Astrocyte of the cerebellum (primary cell): ENCODE data around the gene GJD4.

Source experiments
- DNase-seq: peaks from one replicate; pipeline ENCODE4 v3.0.0-alpha.2; 2011; ENCODE audit warnings: low read depth
- H3K4me3 ChIP-seq: 2 replicates; pipeline ENCODE4 v1.5.1; 2011; ENCODE audit warnings: mild to moderate bottlenecking, low read depth, low read length, moderate library complexity
- in situ Hi-C: cut with HindIII; loops from 2 replicates; pipeline ENCODE4 v1.10.0; 2017; ENCODE audit warnings: low sequenced_read_pairs
- TF ChIP-seq, protein P1 (sequence below): IDR thresholded peaks from 2 replicates; pipeline ENCODE4 v1.5.1; 2012; ENCODE audit warnings: low read length, low read depth, moderate library complexity, mild to moderate bottlenecking; ENCODE audit errors: missing control alignments

GJD4 gene

DNA sequence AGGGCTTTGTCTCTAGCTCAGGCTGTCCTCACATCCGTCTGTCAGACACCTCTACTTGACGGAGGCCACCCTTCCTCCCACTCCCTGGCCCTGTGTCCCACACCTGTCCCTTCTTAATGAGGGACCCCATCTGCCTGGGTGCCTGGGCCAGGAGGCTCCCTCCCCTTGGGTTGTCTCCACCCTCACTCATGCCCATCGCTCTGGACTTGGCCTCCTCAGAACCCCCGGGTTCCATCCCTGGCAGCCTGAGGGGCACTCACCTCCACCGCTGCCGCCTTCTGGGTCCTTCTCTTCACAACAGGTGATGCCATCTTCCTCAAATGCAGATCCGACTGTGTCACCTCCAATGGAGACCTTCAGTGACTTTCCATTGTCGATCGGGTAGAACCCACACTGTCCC lies 20.2 kb upstream of the GJD4 start:
- no peak for DNase-seq
- H3K4me3 ChIP-seq: no peak overlapping the region
- in situ Hi-C loops: no loop called here
- TF ChIP-seq, protein P1, sequence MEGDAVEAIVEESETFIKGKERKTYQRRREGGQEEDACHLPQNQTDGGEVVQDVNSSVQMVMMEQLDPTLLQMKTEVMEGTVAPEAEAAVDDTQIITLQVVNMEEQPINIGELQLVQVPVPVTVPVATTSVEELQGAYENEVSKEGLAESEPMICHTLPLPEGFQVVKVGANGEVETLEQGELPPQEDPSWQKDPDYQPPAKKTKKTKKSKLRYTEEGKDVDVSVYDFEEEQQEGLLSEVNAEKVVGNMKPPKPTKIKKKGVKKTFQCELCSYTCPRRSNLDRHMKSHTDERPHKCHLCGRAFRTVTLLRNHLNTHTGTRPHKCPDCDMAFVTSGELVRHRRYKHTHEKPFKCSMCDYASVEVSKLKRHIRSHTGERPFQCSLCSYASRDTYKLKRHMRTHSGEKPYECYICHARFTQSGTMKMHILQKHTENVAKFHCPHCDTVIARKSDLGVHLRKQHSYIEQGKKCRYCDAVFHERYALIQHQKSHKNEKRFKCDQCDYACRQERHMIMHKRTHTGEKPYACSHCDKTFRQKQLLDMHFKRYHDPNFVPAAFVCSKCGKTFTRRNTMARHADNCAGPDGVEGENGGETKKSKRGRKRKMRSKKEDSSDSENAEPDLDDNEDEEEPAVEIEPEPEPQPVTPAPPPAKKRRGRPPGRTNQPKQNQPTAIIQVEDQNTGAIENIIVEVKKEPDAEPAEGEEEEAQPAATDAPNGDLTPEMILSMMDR: no peak

DNA sequence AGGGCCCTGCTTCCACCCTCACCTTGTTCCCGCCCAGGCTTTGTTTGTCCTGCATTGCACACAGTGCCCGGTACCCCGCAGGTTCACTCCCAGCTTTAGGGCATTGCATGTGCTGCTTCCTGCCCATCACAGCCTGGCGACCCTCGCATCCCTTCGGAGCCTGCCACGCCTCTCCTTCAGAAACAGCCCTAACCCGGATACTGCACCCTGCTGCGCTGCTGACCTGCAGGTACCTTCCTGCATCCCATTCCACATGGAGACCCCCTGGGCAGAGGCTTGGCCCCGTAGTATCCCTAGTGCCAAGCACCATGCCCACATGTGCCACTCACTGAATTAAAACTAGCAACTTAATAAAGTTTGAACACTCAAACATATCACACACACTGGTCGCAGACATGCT lies 19.8 kb upstream of the GJD4 start:
- TF ChIP-seq, protein P1: no peak
- no peak for DNase-seq
- in situ Hi-C loops: no loop called here
- H3K4me3 ChIP-seq: no peak overlapping the region

DNA sequence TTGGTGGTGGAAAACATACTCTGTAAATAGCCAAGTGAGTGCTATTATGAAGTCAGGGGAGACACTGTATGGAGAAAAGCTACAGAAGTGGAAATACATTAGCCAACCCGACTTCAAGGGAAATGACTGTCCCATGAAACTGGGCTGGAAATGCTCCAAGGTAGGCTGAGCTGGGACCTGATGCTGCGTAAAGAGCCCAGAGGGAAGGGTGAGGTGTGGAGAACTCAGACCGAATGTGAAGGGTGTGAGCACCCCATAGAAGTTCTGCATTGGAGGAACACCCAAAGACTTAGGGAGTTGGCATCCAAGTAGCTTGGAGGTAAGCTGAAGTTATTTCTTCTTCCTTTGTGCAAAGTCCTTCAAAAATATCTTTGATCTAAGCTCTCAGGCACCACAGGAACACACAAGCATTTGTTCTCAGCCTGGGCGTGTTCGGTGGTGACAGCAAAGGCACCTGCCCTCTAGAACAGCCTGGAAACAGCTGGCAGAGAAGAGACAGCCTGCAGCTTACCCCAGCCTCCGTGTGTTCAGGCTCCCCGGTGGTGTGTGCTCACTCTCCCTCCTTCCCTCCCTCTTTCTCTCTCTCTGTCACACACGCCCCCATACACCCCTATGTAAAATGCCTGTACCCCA lies 19.1 kb upstream of the GJD4 start:
- no peak for DNase-seq
- TF ChIP-seq, protein P1: no peak
- in situ Hi-C loops: no loop called here
- H3K4me3 ChIP-seq: no peak overlapping the region

DNA sequence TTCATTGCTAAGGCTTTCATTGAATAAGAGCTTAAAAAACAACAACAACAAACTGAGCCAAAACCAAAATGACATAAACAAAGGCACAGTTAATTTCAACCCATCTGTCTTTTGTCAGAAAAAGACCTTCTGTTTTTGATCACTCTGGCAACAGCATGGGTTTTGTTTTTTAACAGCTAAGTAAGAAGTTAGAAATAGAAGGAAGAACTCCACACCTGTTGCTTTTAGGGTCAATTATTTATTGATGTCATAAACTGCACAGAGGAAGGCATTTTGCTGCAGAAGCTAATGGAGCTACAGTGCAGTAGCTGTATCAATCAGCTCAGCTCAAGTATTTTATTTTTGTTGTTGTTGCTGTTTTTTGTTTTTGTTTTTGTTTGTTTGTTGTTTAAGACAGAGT lies 16.3 kb upstream of the GJD4 start:
- TF ChIP-seq, protein P1: no peak
- no peak overlapping the region for H3K4me3 ChIP-seq
- in situ Hi-C loops: no loop called here
- no peak for DNase-seq

DNA sequence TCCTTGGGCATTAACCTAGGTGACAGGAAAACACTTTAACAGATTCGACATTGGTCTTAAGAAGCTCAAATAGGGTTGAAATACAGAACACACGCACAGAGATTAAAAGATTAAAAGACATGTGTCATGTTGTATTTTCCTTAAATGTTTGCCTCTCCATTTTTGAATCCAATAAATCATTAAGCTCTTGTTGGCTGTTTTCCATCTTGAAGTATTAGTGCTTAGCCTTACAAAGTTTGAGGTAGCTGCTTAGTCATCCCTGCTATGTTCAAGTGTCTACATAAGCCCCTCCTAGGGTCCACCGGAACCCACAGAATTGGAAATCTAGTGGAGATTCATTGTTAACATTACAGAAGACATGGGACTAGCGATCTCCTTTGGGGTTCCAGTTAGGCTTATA lies 12.7 kb upstream of the GJD4 start:
- no peak overlapping the region for H3K4me3 ChIP-seq
- TF ChIP-seq, protein P1: no peak
- in situ Hi-C loops: no loop called here
- no peak for DNase-seq

DNA sequence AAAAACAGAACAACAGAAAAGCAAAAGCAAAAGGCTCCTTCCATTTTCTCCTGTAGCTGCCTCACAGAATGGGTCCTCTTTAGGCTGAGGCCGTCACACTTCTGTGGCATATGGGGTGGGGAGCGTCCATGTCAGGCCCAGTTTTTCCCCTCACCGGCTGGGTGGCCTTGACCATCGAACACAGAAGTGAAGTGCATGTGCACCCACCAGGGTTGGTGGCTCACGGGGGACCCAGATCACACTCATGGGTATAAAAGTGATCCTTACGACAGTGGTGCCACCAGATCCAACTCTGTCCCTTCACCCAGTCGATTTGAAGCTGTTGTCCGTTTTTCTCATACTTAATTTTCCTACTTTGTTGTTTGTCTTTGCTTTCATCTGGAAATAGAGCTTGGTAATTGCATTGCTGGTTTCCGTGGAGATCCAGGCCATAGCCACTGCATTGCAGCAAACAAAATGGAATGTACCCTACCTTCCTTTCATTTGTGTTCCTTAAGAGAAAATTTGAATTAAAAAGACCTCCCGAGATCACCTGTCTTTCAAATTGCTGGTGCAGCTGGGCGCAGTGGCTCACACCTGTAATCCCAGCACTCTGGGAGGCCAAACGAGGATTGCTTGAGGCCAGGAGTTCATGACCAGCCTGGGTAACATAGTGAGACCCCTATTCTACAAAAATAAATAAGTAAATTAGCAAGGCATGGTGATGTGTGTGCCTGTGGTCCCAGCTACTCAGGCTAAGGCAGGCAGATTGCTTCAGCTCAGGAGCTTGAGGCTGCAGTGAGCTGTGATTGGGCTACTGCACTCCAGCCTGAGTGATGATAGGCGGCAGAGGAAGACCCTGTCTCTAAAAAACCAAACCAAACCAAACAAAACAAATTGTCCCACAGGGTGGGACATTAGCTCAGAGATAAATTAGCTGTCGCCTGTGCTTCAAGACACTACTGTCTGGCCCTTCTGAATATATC lies 10.7 kb upstream of the GJD4 start:
- TF ChIP-seq, protein P1: no peak
- in situ Hi-C loops: no loop called here

More for the DNA sequence above, 10.7 kb upstream of the GJD4 start:
- no peak for DNase-seq
- no peak overlapping the region for H3K4me3 ChIP-seq
